ENCODE data around the gene ESYT3. TPM values are rescaled to one million over a fixed set of nuclear protein-coding genes. Genes with fewer than 3 reads are reported as not detected.
"Not testable (repeated sequence)": the region's sequence is repeated elsewhere in the genome, so short reads cannot be mapped to it uniquely, and the experiment has no call there.

ESYT3 gene
- total RNA-seq, 1 donor from 2014 or later: 0.29 TPM

- intact Hi-C loops (cut with micrococcal nuclease): no loop called here
These were observed 25.5 kb upstream of the ESYT3 start for GRCh38 chr3:138408751-138409570.

- intact Hi-C loops (cut with micrococcal nuclease): no loop called here
These were observed 21.4 kb upstream of the ESYT3 start for GRCh38 chr3:138412821-138413551.

- intact Hi-C loops (cut with micrococcal nuclease): loop anchor here (2.0 to 5.0 kb wide), 3 partner anchors 63 to 499 kb away; no protein-coding TSS in a partner anchor
These were observed 18.2 kb upstream of the ESYT3 start for GRCh38 chr3:138416236-138416635.

GRCh38 chr3:138417559-138417982, 16.8 kb upstream of the ESYT3 start:
- intact Hi-C loops (cut with micrococcal nuclease): loop anchor here (1.0 to 5.0 kb wide), 7 partner anchors 61 to 912 kb away; partner anchors contain the start of gene CEP70

GRCh38 chr3:138418601-138419206, 15.7 kb upstream of the ESYT3 start:
- intact Hi-C loops (cut with micrococcal nuclease): loop anchor here (5.0 kb wide), 1 partner anchor 154 kb away; no protein-coding TSS in a partner anchor

GRCh38 chr3:138423316-138423715, 11.1 kb upstream of the ESYT3 start:
- intact Hi-C loops (cut with micrococcal nuclease): no loop called here

GRCh38 chr3:138424323-138424722, 10.1 kb upstream of the ESYT3 start:
- intact Hi-C loops (cut with micrococcal nuclease): no loop called here

- intact Hi-C loops (cut with micrococcal nuclease): no loop called here
These were observed 8.2 kb upstream of the ESYT3 start for GRCh38 chr3:138426211-138426610.

- intact Hi-C loops (cut with micrococcal nuclease): not testable (repeated sequence)
These were observed 7.7 kb upstream of the ESYT3 start for GRCh38 chr3:138426754-138427153.

- intact Hi-C loops (cut with micrococcal nuclease): loop anchor here (5.0 kb wide), 1 partner anchor 97 kb away; no protein-coding TSS in a partner anchor
These were observed 4.8 kb upstream of the ESYT3 start for GRCh38 chr3:138429665-138430064.

- intact Hi-C loops (cut with micrococcal nuclease): loop anchor here (5.0 kb wide), 1 partner anchor 100 kb away; no protein-coding TSS in a partner anchor
These were observed 1.7 kb upstream of the ESYT3 start for GRCh38 chr3:138432576-138433240.

- intact Hi-C loops (cut with micrococcal nuclease): loop anchor here (1.0 to 5.0 kb wide), 3 partner anchors 49 to 137 kb away; no protein-coding TSS in a partner anchor
These were observed 532 bp upstream of the ESYT3 start for GRCh38 chr3:138433892-138434275.

- intact Hi-C loops (cut with micrococcal nuclease): loop anchor here (1.0 to 5.0 kb wide), 5 partner anchors 50 to 159 kb away; partner anchors contain the start of gene CEP70
These were observed 708 bp downstream of the ESYT3 start for GRCh38 chr3:138434875-138435772.

GRCh38 chr3:138435840-138436239, 1.4 kb downstream of the ESYT3 start:
- intact Hi-C loops (cut with micrococcal nuclease): loop anchor here (1.0 to 5.0 kb wide), 2 partner anchors 76 to 158 kb away; partner anchors contain the start of gene CEP70

- intact Hi-C loops (cut with micrococcal nuclease): loop anchor here (5.0 kb wide), 1 partner anchor 75 kb away; no protein-coding TSS in a partner anchor
These were observed 2.9 kb downstream of the ESYT3 start for GRCh38 chr3:138437281-138437680.

GRCh38 chr3:138438896-138439295, 4.5 kb downstream of the ESYT3 start:
- intact Hi-C loops (cut with micrococcal nuclease): loop anchor here (5.0 kb wide), 1 partner anchor 73 kb away; no protein-coding TSS in a partner anchor

GRCh38 chr3:138439646-138440045, 5.2 kb downstream of the ESYT3 start:
- intact Hi-C loops (cut with micrococcal nuclease): loop anchor here (5.0 kb wide), 1 partner anchor 73 kb away; no protein-coding TSS in a partner anchor

GRCh38 chr3:138440121-138440521, 5.7 kb downstream of the ESYT3 start:
- intact Hi-C loops (cut with micrococcal nuclease): no loop called here

GRCh38 chr3:138440596-138440995, 6.2 kb downstream of the ESYT3 start:
- intact Hi-C loops (cut with micrococcal nuclease): no loop called here

- intact Hi-C loops (cut with micrococcal nuclease): no loop called here
These were observed 6.8 kb downstream of the ESYT3 start for GRCh38 chr3:138441256-138441655.

All from T-helper 1 cell treated with Interleukin-12 subunit alpha and Interleukin-12 subunit beta and Interleukin-4 antibody, amounts not matched to agents 30 ng/mL and 1 ng/mL, for 36 hours (primary cell).